HG03575 (cell line): ENCODE measurements around the gene NAPB.
A peak's percentile ranks its signal among the peaks of the same experiment; 100 is the strongest.

Experiments
- ATAC-seq: cut with Tn5 transposase; IDR thresholded peaks from one replicate; pipeline ENCODE4 v1.9.1; 2021; ENCODE audit not compliant: unreplicated experiment, insufficient number of reproducible peaks, low FRiP score; ENCODE audit errors: extremely low read depth

The NAPB gene

DNA sequence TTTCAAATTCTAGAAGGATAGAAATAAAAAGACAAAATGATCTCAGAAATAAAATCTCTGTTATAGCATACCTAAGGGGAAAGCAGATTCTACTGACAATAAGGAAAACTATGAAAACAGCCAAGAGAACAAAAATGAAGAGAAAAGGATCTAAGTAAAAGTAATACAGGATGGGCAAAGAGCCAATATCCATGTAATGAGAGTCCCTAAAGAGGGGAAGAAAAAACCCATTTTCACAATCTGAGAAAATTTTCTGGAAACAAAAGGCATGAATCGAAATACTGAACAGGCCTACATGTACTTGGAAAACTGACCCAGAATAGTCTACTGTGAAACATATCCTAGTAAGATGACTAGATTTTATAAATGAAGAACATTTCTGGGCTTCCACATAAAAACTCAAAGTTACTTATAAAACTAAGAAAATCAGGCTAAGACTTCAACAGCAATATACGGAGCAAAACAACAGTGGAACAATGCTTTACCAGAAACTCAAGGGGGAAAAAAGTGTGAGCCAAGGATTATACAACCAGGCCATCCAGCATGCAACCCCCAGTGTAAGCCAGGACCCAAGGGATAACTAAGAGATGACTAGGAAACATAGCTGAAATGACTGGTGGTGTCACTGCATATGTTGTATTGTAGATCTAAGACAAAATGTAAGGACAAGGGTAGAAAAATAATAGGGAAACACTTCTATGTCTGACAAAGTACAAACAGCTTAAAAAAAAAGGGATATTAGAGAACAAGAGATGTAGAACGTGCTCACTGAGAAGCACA lies 10.2 kb downstream of the NAPB start:
- no peak for ATAC-seq

GRCh38 chr20:23409800-23410199 lies 11.5 kb downstream of the NAPB start:
- ATAC-seq = no peak

DNA sequence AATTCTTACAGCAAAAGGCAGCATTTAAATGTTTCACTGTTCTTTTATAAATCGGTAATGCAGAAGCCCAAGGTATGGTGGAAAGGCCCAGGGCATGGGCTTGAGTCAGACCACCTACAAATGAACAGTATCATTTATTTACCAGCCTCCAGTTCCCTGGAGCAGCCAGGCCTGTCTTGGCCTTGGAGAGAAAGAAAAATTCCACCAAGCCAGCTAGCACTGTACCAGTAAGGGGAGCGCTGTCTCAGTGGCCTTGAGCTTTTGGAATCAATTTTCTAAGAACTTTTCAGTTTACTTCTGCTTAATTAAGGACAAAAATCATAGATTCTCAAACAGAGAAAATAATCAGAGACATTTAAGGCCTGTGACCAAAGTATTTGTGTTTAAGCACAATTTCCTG lies 12.3 kb downstream of the NAPB start:
- ATAC-seq = no peak

- ATAC-seq = no peak
Observed at GRCh38 chr20:23407781-23408464, 13.4 kb downstream of the NAPB start.

GRCh38 chr20:23406880-23407279 lies 14.4 kb downstream of the NAPB start:
- no peak for ATAC-seq

DNA sequence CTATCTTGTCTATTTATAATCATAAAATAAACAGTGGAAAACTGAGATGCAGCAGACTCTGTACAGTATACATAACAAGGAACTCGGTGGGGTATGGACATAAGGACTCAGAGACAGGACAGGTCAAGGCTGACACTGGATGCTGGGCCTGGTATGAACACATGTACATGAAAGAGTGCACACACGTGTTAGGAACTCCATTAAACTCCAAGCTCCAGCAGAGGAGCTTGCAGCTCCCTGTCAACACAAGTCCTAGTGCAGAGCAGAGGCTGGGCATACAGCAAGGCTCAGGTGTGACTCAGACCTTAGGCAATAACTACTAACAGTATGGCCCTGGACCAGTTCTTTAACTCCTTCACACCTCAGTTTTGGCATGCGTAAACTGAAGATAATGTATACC lies 17.1 kb downstream of the NAPB start:
- ATAC-seq = no peak

DNA sequence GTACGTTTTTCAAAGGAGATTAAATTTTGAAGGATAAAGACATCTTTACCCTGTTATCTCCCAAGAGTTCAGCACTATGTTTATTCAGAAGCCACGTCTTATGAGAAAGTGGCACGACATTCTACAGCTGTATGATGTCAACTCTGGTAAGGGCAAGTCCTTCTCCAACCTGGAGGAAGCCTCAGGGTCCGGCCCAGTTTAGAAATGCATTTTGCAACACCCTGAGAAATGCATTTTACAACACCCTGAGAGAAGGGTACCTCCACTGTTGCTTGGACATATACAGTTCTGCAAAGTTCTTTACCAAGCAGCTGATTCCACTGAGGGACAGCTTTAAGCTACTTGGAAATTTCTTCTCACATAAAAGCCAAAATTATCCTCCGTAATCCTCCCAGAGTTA lies 17.5 kb downstream of the NAPB start:
- no peak for ATAC-seq

- ATAC-seq = no peak
Observed at GRCh38 chr20:23401051-23401450, 20.2 kb downstream of the NAPB start.

GRCh38 chr20:23399568-23400241 lies 21.6 kb downstream of the NAPB start:
- peak; percentile 42 for ATAC-seq

GRCh38 chr20:23397961-23398360 lies 23.3 kb downstream of the NAPB start:
- ATAC-seq = no peak

GRCh38 chr20:23396950-23397627 lies 24.2 kb downstream of the NAPB start:
- ATAC-seq = no peak

GRCh38 chr20:23393996-23394775 lies 27.1 kb downstream of the NAPB start:
- ATAC-seq = no peak

GRCh38 chr20:23391707-23392310 lies 29.5 kb downstream of the NAPB start:
- ATAC-seq = no peak

GRCh38 chr20:23390091-23390774 lies 31.1 kb downstream of the NAPB start:
- no peak for ATAC-seq

GRCh38 chr20:23387118-23387443 lies 34.2 kb downstream of the NAPB start:
- no peak for ATAC-seq

- no peak for ATAC-seq
Observed at GRCh38 chr20:23386304-23387117, 34.8 kb downstream of the NAPB start.

- no peak for ATAC-seq
Observed at GRCh38 chr20:23381876-23382275, 39.4 kb downstream of the NAPB start.
